Spleen (tissue), 7 donors: ENCODE measurements around the gene PARP1.

Source experiments
- POLR2A ChIP-seq, 3 donors: fragments of 450-650 bp; IDR thresholded peaks; one replicate each; pipeline ENCODE4 v1.5.1; 2017; ENCODE audit warnings: antibody characterized with exemption in 3 of 3, mild to moderate bottlenecking in 1 of 3
- TF ChIP-seq, protein P1 (sequence below), 11 experiments: fragments of 200-600 bp in 7 of 11; fragments of 450-650 bp in 4 of 11; sonication (generic) in 4 of 11; IDR thresholded peaks in 8 of 11; conservative IDR thresholded peaks in 3 of 11; 1 replicate in 7 of 11; 2 replicates in 4 of 11; pipeline versions ENCODE4 v1.4.0 to v1.8.0; 2016 to 2021; ENCODE audit warnings: antibody characterized with exemption in 11 of 11, inconsistent platforms in 4 of 11, mild to moderate bottlenecking in 1 of 11
- donor health status: DM: no; HTN: no; CAD: no; lungs with moderate emphysema.
- donor health status: DM: no; HTN: no; CAD: no.
- donor health status: DM: no; HTN: no; CAD: no.

- TF ChIP-seq, protein P1, sequence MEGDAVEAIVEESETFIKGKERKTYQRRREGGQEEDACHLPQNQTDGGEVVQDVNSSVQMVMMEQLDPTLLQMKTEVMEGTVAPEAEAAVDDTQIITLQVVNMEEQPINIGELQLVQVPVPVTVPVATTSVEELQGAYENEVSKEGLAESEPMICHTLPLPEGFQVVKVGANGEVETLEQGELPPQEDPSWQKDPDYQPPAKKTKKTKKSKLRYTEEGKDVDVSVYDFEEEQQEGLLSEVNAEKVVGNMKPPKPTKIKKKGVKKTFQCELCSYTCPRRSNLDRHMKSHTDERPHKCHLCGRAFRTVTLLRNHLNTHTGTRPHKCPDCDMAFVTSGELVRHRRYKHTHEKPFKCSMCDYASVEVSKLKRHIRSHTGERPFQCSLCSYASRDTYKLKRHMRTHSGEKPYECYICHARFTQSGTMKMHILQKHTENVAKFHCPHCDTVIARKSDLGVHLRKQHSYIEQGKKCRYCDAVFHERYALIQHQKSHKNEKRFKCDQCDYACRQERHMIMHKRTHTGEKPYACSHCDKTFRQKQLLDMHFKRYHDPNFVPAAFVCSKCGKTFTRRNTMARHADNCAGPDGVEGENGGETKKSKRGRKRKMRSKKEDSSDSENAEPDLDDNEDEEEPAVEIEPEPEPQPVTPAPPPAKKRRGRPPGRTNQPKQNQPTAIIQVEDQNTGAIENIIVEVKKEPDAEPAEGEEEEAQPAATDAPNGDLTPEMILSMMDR (IDR thresholded peaks at IDR 0.05 in 8 of 11, conservative IDR thresholded peaks at IDR 0.05 in 3 of 11): no peak
- TF ChIP-seq POLR2A (IDR thresholded peaks at IDR 0.05): no peak
Observed at GRCh38 chr1:226376300-226376699, 31.6 kb downstream of the PARP1 start.
